OCI-LY7 (cell line): ENCODE data around the gene ZNF415. TPM values are rescaled to one million over a fixed set of nuclear protein-coding genes. Genes with fewer than 3 reads are reported as not detected.

Source experiments
- BruUV-seq: library from RNA; stranded (reverse); fragments of 400-500 nt; replicated peaks from 2 replicates; lab custom pipeline; 2021; lab: Mats Ljungman, UMichigan
- CTCF ChIA-PET: fragments of 300-600 bp; sonication (Branson Sonifier 250); formaldehyde crosslinking; loops from one replicate; lab custom pipeline; 2022; ENCODE audit warnings: antibody characterized with exemption; ENCODE audit not compliant: unreplicated experiment; lab: Charles Lee
- POLR2A ChIA-PET: fragments of 300-600 bp; sonication (Branson Sonifier 250); formaldehyde crosslinking; loops from one replicate; lab custom pipeline; 2022; ENCODE audit warnings: antibody characterized with exemption; lab: Charles Lee
- DNase-seq: peaks from one replicate; pipeline ENCODE4 v3.0.0-alpha.2; 2015; ENCODE audit warnings: low spot score
- H2AFZ ChIP-seq: fragments of 200-600 bp; sonication (generic), shearing (Covaris generic); 2 replicates; pipeline ENCODE4 v1.6.1; 2014; ENCODE audit warnings: mild to moderate bottlenecking, antibody characterized with exemption, low read length, moderate library complexity
- H3K27ac ChIP-seq: fragments of 200-600 bp; sonication (generic); 2 replicates; pipeline ENCODE4 v1.5.1; 2014; ENCODE audit warnings: mixed run types, low read depth, mild to moderate bottlenecking, moderate library complexity, low read length, inconsistent platforms; ENCODE audit not compliant: poor library complexity, severe bottlenecking
- H3K36me3 ChIP-seq: fragments of 200-600 bp; sonication (generic); 2 replicates; pipeline ENCODE4 v1.6.1; 2014; ENCODE audit warnings: mild to moderate bottlenecking, antibody characterized with exemption, low read length, moderate library complexity, mixed read lengths; ENCODE audit not compliant: insufficient read depth
- H3K4me1 ChIP-seq: fragments of 200-600 bp; sonication (generic); 2 replicates; pipeline ENCODE4 v1.5.1; 2014; ENCODE audit warnings: mild to moderate bottlenecking, low read length; ENCODE audit not compliant: insufficient read depth, poor library complexity, severe bottlenecking
- H3K4me2 ChIP-seq: fragments of 200-600 bp; sonication (generic); 2 replicates; pipeline ENCODE4 v1.6.1; 2014; ENCODE audit warnings: mild to moderate bottlenecking, low read length
- H3K4me3 ChIP-seq: fragments of 200-600 bp; sonication (generic); 2 replicates; pipeline ENCODE4 v1.5.1; 2014; ENCODE audit warnings: mild to moderate bottlenecking, low read depth, low read length; ENCODE audit not compliant: poor library complexity, severe bottlenecking
- H3K79me2 ChIP-seq: fragments of 200-600 bp; sonication (generic); 2 replicates; pipeline ENCODE4 v1.6.1; 2016; ENCODE audit warnings: low read depth, mild to moderate bottlenecking, low read length, moderate library complexity, mixed read lengths; ENCODE audit not compliant: insufficient read depth
- H3K9me2 ChIP-seq: fragments of 200-600 bp; sonication (generic); 2 replicates; pipeline ENCODE4 v1.6.1; 2016; ENCODE audit warnings: mild to moderate bottlenecking, low read length, mixed read lengths; ENCODE audit not compliant: insufficient read depth
- H3K9me3 ChIP-seq: fragments of 200-600 bp; sonication (generic); 2 replicates; pipeline ENCODE4 v1.6.1; 2014; ENCODE audit warnings: mild to moderate bottlenecking, mixed run types, low read length, mixed read lengths
- H4K20me1 ChIP-seq: fragments of 200-600 bp; sonication (generic); 2 replicates; pipeline ENCODE4 v1.6.1; 2014; ENCODE audit warnings: mild to moderate bottlenecking, antibody characterized with exemption, low read length, moderate library complexity, mixed read lengths; ENCODE audit not compliant: insufficient read depth
- EZH2phosphoT487 ChIP-seq: fragments of 200-600 bp; sonication (generic); IDR thresholded peaks from 2 replicates; pipeline ENCODE4 v1.6.1; 2018; ENCODE audit warnings: low read depth, borderline replicate concordance, mild to moderate bottlenecking, mixed run types, antibody characterized with exemption, low read length, moderate library complexity, mixed read lengths
- intact Hi-C: fragments of 100-400 bp; cut with micrococcal nuclease; formaldehyde crosslinking; loops from one replicate; pipeline ENCODE4 v1.10.0; 2022; ENCODE audit not compliant: unreplicated experiment
- total RNA-seq, 2 experiments: library from RNA; depleted of rRNA in 1 of 2; stranded (reverse); fragments of >200 nt in 1 of 2; shearing (Covaris generic) in 1 of 2; gene quantifications; 2 replicates each; pipeline ENCODE4 v1.2.3, GENCODE V29; 2014 to 2022
- TF ChIP-seq, protein P1 (sequence below): fragments of 200-600 bp; sonication (generic); conservative IDR thresholded peaks from 2 replicates; pipeline ENCODE4 v1.5.1; 2014; ENCODE audit warnings: mild to moderate bottlenecking, antibody characterized with exemption, low read length, moderate library complexity, mixed read lengths

ZNF415 gene
- total RNA-seq, 2 experiments from 2014 or later: 0.51 to 0.63 TPM

- Histone ChIP-seq H3K4me1 (peaks cover 11% of the 10 kb centered on the region), H3K36me3 (peaks cover 25% of the 10 kb centered on the region), H3K4me2 (no peak overlapping the region), H4K20me1 (no peaks in the 10 kb centered on the region), H3K9me2 (no peaks in the 10 kb centered on the region), H3K27ac (no peak overlapping the region), H2AFZ (no peak overlapping the region), H3K9me3 (peaks cover 33% of the 10 kb centered on the region), H3K79me2 (peaks cover 17% of the 10 kb centered on the region; the same call in 1 of the 2 replicates), H3K4me3 (no peak overlapping the region)
- CTCF ChIA-PET: interaction anchor here (0.6 kb wide), 1 partner anchor 862 kb away, joined by 3 read pairs; no protein-coding TSS in a partner anchor
- no peak for TF ChIP-seq EZH2phosphoT487
- TF ChIP-seq, protein P1, sequence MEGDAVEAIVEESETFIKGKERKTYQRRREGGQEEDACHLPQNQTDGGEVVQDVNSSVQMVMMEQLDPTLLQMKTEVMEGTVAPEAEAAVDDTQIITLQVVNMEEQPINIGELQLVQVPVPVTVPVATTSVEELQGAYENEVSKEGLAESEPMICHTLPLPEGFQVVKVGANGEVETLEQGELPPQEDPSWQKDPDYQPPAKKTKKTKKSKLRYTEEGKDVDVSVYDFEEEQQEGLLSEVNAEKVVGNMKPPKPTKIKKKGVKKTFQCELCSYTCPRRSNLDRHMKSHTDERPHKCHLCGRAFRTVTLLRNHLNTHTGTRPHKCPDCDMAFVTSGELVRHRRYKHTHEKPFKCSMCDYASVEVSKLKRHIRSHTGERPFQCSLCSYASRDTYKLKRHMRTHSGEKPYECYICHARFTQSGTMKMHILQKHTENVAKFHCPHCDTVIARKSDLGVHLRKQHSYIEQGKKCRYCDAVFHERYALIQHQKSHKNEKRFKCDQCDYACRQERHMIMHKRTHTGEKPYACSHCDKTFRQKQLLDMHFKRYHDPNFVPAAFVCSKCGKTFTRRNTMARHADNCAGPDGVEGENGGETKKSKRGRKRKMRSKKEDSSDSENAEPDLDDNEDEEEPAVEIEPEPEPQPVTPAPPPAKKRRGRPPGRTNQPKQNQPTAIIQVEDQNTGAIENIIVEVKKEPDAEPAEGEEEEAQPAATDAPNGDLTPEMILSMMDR: no peak
- no peak for DNase-seq
- no TSS peak for BruUV-seq
- intact Hi-C loops: no loop called here
- POLR2A ChIA-PET: no interaction called here
Measured at GRCh38 chr19:53161123-53161522, 28.4 kb upstream of the ZNF415 start.

GRCh38 chr19:53160350-53160749, 27.6 kb upstream of the ZNF415 start:
- Histone ChIP-seq H2AFZ (no peak overlapping the region), H3K9me2 (no peaks in the 10 kb centered on the region), H3K4me2 (no peak overlapping the region), H4K20me1 (no peaks in the 10 kb centered on the region), H3K4me1 (peaks cover 11% of the 10 kb centered on the region), H3K27ac (no peak overlapping the region), H3K9me3 (peaks cover 25% of the 10 kb centered on the region), H3K4me3 (no peak overlapping the region), H3K36me3 (peaks cover 22% of the 10 kb centered on the region), H3K79me2 (peaks cover 17% of the 10 kb centered on the region; the same call in 1 of the 2 replicates)
- ChIA-PET POLR2A (no interaction called here), CTCF (no interaction called here)
- no peak for TF ChIP-seq EZH2phosphoT487
- TF ChIP-seq, protein P1: no peak
- intact Hi-C loops: no loop called here
- no TSS peak for BruUV-seq
- DNase-seq: no peak

DNA sequence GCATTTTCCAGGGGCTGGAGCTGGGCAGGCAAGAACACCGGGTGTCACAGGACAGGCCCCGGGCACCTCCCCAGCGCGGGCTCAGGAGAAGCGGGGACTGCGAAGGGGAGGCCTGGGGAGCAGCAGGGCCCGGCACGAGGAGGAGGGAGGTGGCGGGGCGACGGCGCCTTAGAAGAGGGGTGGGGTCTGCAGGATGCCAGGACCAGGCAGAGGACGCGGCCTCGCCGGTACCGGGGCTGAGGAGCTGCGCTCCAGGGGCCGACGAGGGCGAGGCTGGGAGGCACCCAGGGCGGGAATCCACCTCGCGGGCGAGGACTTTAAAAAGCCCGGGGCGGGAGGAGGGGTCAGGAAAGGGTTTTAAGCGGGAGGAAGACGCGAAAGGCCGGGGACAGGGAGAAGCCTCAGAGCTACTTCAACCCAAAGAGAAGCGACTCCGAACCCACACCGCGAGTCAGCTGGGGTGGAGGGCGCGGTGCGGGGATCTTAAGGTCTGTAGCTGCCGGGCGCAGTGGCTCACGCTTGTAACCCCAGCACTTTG, 25.5 kb upstream of the ZNF415 start:
- H3K4me1 ChIP-seq: peaks cover 11% of the 10 kb centered on the region
- H3K9me3 ChIP-seq: peaks cover 15% of the 10 kb centered on the region
- peak overlapping the region; percentile 77 for H3K4me3 ChIP-seq
- H2AFZ ChIP-seq: peak overlapping the region; percentile 25
- H4K20me1 ChIP-seq: no peaks in the 10 kb centered on the region
- H3K79me2 ChIP-seq: peaks cover 17% of the 10 kb centered on the region; the same call in 1 of the 2 replicates
- no TSS peak for BruUV-seq
- intact Hi-C loops: no loop called here
- DNase-seq: peak; percentile 37
- ChIA-PET POLR2A (interaction anchor here (0.7 kb wide), 1 partner anchor 40 kb away, joined by 5 read pairs; no protein-coding TSS in a partner anchor), CTCF (interaction anchor here (0.6 kb wide), 1 partner anchor 631 kb away, joined by 3 read pairs; no protein-coding TSS in a partner anchor)
- H3K4me2 ChIP-seq: peak overlapping the region; percentile 81
- TF ChIP-seq EZH2phosphoT487: no peak
- TF ChIP-seq, protein P1: no peak
- no peaks in the 10 kb centered on the region for H3K9me2 ChIP-seq
- peaks cover 32% of the 10 kb centered on the region for H3K36me3 ChIP-seq
- no peak overlapping the region for H3K27ac ChIP-seq
